ENCODE results near the gene NR2F1-AS1. TPM values are rescaled to one million over a fixed set of nuclear protein-coding genes. Genes with fewer than 3 reads are reported as not detected.

NR2F1-AS1 gene
- total RNA-seq, 2 donors from 2014 or later = 0.69 to 2.4 TPM

GRCh38 chr5:93589829-93590215, 8.8 kb upstream of the NR2F1-AS1 start:
- Histone ChIP-seq H3K9me3 (no peaks in the 10 kb centered on the region), H3K27ac (no peak overlapping the region), H3K4me3 (no peak overlapping the region), H3K36me3 (no peaks in the 10 kb centered on the region), H3K9ac (ENCODE audit: low read depth in 2 of 2, low read length in 2 of 2) (no peak overlapping the region), H3K27me3 (peaks cover 60% of the 10 kb centered on the region), H3K4me1 (no peaks in the 10 kb centered on the region)
- TF ChIP-seq CTCF (IDR thresholded peaks at IDR 0.05) = no peak
- intact Hi-C loops (cut with DNase I) = loop anchor here (10.0 kb wide), 1 partner anchor 325 kb away; no protein-coding TSS in a partner anchor
- no peak for DNase-seq

- H3K27me3 ChIP-seq = peaks cover 56% of the 10 kb centered on the region
- no peak overlapping the region for H3K9ac ChIP-seq (ENCODE audit: low read depth in 2 of 2, low read length in 2 of 2)
Observed at GRCh38 chr5:93589152-93589828, 8.3 kb upstream of the NR2F1-AS1 start.

DNA sequence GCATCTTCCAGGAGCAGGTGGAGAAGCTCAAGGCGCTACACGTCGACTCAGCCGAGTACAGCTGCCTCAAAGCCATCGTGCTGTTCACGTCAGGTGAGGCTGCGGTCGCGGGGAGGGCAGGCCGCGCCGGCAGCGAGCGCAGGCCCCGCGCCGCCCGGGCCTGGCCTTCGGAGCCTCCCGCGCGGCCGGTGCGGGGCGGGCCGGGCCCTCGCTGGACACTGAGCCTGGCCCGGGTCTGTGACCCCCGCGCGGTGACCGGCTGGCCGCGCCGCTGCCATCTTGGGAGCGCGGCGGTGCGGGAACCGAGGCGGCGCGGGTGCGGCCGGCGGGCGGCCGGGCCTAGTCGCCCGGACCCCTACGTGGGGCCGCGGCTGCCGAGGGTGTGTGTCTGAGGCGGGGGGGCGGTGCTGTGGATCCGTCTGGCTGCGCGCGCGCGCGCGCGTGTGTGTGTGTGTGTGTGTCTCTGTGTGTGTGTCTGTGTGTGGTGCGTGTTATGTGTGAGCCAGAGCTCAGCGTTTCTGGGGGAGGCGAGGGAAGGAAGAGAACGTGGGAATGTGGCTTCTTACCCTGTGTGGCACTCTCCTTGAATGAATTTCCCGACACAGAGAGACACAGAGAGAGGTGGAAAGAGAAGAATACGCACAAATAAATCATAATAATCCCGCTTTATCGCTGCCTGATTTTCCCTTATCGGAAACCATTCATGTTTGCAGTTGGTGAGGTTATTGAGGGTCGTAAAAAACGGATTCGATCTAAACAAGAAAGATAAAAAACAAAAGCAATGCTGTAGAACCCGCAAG, 7.5 kb upstream of the NR2F1-AS1 start:
- no peak for DNase-seq
- Histone ChIP-seq H3K9ac (ENCODE audit: low read depth in 2 of 2, low read length in 2 of 2) (no peak overlapping the region), H3K4me3 (no peak overlapping the region), H3K36me3 (no peaks in the 10 kb centered on the region), H3K9me3 (no peaks in the 10 kb centered on the region), H3K4me1 (no peaks in the 10 kb centered on the region), H3K27ac (no peak overlapping the region), H3K27me3 (peaks cover 53% of the 10 kb centered on the region)
- TF ChIP-seq CTCF (IDR thresholded peaks at IDR 0.05) = no peak
- intact Hi-C loops (cut with DNase I) = loop anchor here (10.0 kb wide), 1 partner anchor 326 kb away; no protein-coding TSS in a partner anchor

More at GRCh38 chr5:93589152-93589828, 8.3 kb upstream of the NR2F1-AS1 start:
- H3K36me3 ChIP-seq = no peaks in the 10 kb centered on the region
- DNase-seq = no peak
- intact Hi-C loops (cut with DNase I) = loop anchor here (10.0 kb wide), 1 partner anchor 326 kb away; no protein-coding TSS in a partner anchor
- no peaks in the 10 kb centered on the region for H3K9me3 ChIP-seq
- no peak overlapping the region for H3K4me3 ChIP-seq
- H3K27ac ChIP-seq = no peak overlapping the region
- TF ChIP-seq CTCF (IDR thresholded peaks at IDR 0.05) = no peak
- no peaks in the 10 kb centered on the region for H3K4me1 ChIP-seq

DNA sequence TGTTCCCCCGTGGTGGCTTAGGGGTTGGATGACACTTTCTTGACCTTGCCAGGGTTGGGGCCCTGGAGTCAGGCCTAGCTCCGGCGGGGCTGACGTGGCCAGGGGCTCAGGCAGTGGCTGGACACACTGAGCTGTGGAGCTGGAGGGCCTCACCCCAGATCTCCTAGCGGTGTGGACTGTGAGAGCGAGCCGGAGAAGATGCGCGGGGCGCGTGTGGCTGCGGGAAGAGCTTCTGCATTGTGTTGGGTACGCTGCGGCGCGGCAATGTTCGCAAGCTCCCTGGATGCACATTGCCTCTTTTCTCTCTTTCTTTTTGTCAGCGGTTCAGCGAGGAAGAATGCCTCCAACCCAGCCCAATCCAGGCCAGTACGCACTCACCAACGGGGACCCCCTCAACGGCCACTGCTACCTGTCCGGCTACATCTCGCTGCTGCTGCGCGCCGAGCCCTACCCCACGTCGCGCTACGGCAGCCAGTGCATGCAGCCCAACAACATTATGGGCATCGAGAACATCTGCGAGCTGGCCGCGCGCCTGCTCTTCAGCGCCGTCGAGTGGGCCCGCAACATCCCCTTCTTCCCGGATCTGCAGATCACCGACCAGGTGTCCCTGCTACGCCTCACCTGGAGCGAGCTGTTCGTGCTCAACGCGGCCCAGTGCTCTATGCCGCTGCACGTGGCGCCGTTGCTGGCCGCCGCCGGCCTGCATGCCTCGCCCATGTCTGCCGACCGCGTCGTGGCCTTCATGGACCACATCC, 6.8 kb upstream of the NR2F1-AS1 start:
- Histone ChIP-seq H3K4me1 (no peaks in the 10 kb centered on the region), H3K36me3 (no peaks in the 10 kb centered on the region), H3K9ac (ENCODE audit: low read depth in 2 of 2, low read length in 2 of 2) (no peak overlapping the region), H3K27me3 (peaks cover 49% of the 10 kb centered on the region), H3K9me3 (no peaks in the 10 kb centered on the region), H3K27ac (no peak overlapping the region), H3K4me3 (no peak overlapping the region)
- no peak for TF ChIP-seq CTCF (IDR thresholded peaks at IDR 0.05)
- no peak for DNase-seq
- intact Hi-C loops (cut with DNase I) = loop anchor here (10.0 kb wide), 1 partner anchor 327 kb away; no protein-coding TSS in a partner anchor

Data from colonic mucosa (tissue), 4 donors.